HPDE6-E6E7 (cell line): ENCODE data around the gene CDK14.

Experiments
- DNase-seq: peaks from one replicate; pipeline ENCODE4 v3.0.0; 2011; ENCODE audit warnings: missing footprints; ENCODE audit errors: extremely low spot score

Gene CDK14

GRCh38 chr7:91091631-91092030, 495.5 kb downstream of the CDK14 start:
- DNase-seq = no peak

GRCh38 chr7:91093181-91093580, 497.1 kb downstream of the CDK14 start:
- no peak for DNase-seq

- DNase-seq = no peak
These were observed 502.4 kb downstream of the CDK14 start for GRCh38 chr7:91098566-91098965.

- DNase-seq = no peak
These were observed 507.2 kb downstream of the CDK14 start for GRCh38 chr7:91103363-91103762.

- no peak for DNase-seq
These were observed 511.3 kb downstream of the CDK14 start for GRCh38 chr7:91107460-91107859.

GRCh38 chr7:91109200-91109599, 513.1 kb downstream of the CDK14 start:
- no peak for DNase-seq

GRCh38 chr7:91112902-91113341, 516.8 kb downstream of the CDK14 start:
- no peak for DNase-seq

- DNase-seq = no peak
These were observed 518.1 kb downstream of the CDK14 start for GRCh38 chr7:91114232-91114631.

- no peak for DNase-seq
These were observed 530.6 kb downstream of the CDK14 start for GRCh38 chr7:91126762-91127161.

- no peak for DNase-seq
These were observed 531.2 kb downstream of the CDK14 start for GRCh38 chr7:91127325-91127724.

- no peak for DNase-seq
These were observed 531.8 kb downstream of the CDK14 start for GRCh38 chr7:91127959-91128358.

- no peak for DNase-seq
These were observed 532.7 kb downstream of the CDK14 start for GRCh38 chr7:91128683-91129348.

GRCh38 chr7:91135300-91135699, 539.2 kb downstream of the CDK14 start:
- DNase-seq = no peak

GRCh38 chr7:91135703-91136430, 539.7 kb downstream of the CDK14 start:
- no peak for DNase-seq

- no peak for DNase-seq
These were observed 541.1 kb downstream of the CDK14 start for GRCh38 chr7:91137153-91137787.

- DNase-seq = no peak
These were observed 541.8 kb downstream of the CDK14 start for GRCh38 chr7:91137788-91138368.

- no peak for DNase-seq
These were observed 544.2 kb downstream of the CDK14 start for GRCh38 chr7:91140286-91140685.

- DNase-seq = no peak
These were observed 544.9 kb downstream of the CDK14 start for GRCh38 chr7:91140982-91141381.

- no peak for DNase-seq
These were observed 546.6 kb downstream of the CDK14 start for GRCh38 chr7:91142743-91143142.

GRCh38 chr7:91149341-91150246, 553.5 kb downstream of the CDK14 start:
- no peak for DNase-seq

- DNase-seq = no peak
These were observed 555.8 kb downstream of the CDK14 start for GRCh38 chr7:91151916-91152315.
